ENCODE measurements around the gene VTN.

DNA sequence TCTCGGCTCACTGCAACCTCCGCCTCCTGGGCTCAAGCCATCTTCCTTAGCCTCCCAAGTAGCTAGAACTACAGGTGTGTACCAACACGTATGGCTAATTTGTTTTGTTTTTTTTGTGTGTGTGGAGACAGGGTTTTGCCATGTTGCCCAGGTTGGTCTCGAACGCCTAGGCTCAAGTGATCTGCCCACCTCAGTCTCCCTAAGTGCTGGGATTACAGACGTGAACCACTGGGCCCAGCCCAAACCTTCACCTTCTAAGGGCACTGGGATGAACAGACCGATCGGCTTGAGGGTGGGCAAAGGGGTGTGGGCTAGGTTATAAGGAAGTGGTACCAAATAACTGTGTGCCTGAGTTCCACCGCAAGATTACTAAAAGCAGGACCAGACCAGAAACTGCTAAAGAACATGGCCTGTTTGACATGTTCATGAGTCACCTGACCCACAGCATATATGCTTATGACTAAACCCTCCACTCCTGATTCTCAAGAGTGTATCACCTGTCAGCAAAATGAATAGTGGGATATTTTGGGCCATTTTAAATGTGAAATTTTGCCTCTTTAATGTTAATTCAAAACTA is 43.0 kb downstream of the VTN start:
- TF ChIP-seq, protein P1, sequence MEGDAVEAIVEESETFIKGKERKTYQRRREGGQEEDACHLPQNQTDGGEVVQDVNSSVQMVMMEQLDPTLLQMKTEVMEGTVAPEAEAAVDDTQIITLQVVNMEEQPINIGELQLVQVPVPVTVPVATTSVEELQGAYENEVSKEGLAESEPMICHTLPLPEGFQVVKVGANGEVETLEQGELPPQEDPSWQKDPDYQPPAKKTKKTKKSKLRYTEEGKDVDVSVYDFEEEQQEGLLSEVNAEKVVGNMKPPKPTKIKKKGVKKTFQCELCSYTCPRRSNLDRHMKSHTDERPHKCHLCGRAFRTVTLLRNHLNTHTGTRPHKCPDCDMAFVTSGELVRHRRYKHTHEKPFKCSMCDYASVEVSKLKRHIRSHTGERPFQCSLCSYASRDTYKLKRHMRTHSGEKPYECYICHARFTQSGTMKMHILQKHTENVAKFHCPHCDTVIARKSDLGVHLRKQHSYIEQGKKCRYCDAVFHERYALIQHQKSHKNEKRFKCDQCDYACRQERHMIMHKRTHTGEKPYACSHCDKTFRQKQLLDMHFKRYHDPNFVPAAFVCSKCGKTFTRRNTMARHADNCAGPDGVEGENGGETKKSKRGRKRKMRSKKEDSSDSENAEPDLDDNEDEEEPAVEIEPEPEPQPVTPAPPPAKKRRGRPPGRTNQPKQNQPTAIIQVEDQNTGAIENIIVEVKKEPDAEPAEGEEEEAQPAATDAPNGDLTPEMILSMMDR (IDR thresholded peaks at IDR 0.05; ENCODE audit: low read length), result no peak
- no peak for TF ChIP-seq EZH2 (IDR thresholded peaks at IDR 0.05; ENCODE audit: borderline replicate concordance, low read length)

Data from OCI-LY1 (cell line).